GM12874 (cell line): ENCODE measurements around the gene CHPF2.

Experiments
- CTCF ChIP-seq: IDR thresholded peaks from 2 replicates; pipeline ENCODE4 v1.5.1; 2011; ENCODE audit warnings: low read depth, mild to moderate bottlenecking, control low read depth, low read length, moderate library complexity; ENCODE audit not compliant: insufficient read depth

The CHPF2 gene

GRCh38 chr7:151191544-151191943 lies 40.7 kb upstream of the CHPF2 start:
- no peak for TF ChIP-seq CTCF

GRCh38 chr7:151192002-151192539 lies 40.2 kb upstream of the CHPF2 start:
- TF ChIP-seq CTCF, result no peak

GRCh38 chr7:151193203-151193978 lies 38.9 kb upstream of the CHPF2 start:
- TF ChIP-seq CTCF, result no peak

- no peak for TF ChIP-seq CTCF
Measured at GRCh38 chr7:151194188-151194587, 38.1 kb upstream of the CHPF2 start.

GRCh38 chr7:151195616-151196450 lies 36.5 kb upstream of the CHPF2 start:
- no peak for TF ChIP-seq CTCF

- TF ChIP-seq CTCF, result no peak
Measured at GRCh38 chr7:151197932-151198331, 34.4 kb upstream of the CHPF2 start.
